Activated CD4-positive, alpha-beta T cell treated with anti-CD3 and anti-CD28 coated beads, Interleukin-2, amount 10 ng/mL, durations not matched to agents 24 days and 14 days (primary cell): Measurements from ENCODE around the gene NBAS. TPM values are rescaled to one million over a fixed set of nuclear protein-coding genes. Genes with fewer than 3 reads are reported as not detected.
"Not testable (repeated sequence)": the region's sequence is repeated elsewhere in the genome, so short reads cannot be mapped to it uniquely, and the experiment has no call there.

Experiments
- DNase-seq: peaks from one replicate; pipeline ENCODE4 v3.0.0; 2022
- H3K27ac Mint-ChIP-seq: one replicate; pipeline ENCODE4 v1.8.0; 2022; ENCODE audit warnings: mild to moderate bottlenecking, mixed read lengths
- H3K27me3 Mint-ChIP-seq: one replicate; pipeline ENCODE4 v1.8.0; 2022; ENCODE audit warnings: mixed read lengths
- H3K36me3 Mint-ChIP-seq: one replicate; pipeline ENCODE4 v1.8.0; 2022; ENCODE audit warnings: low read depth, mild to moderate bottlenecking, mixed read lengths
- H3K4me1 Mint-ChIP-seq: one replicate; pipeline ENCODE4 v1.8.0; 2021; ENCODE audit warnings: mixed read lengths
- H3K4me3 Mint-ChIP-seq: one replicate; pipeline ENCODE4 v1.8.0; 2022; ENCODE audit warnings: mild to moderate bottlenecking, moderate library complexity, mixed read lengths
- H3K9me3 Mint-ChIP-seq: one replicate; pipeline ENCODE4 v1.8.0; 2021; ENCODE audit warnings: mixed read lengths
- intact Hi-C: fragments of 100-400 bp; cut with micrococcal nuclease; formaldehyde crosslinking; loops from one replicate; pipeline ENCODE4 v1.15.1; 2023
- total RNA-seq: library from RNA; stranded (reverse); gene quantifications from 2 replicates; pipeline ENCODE4 v1.2.3, GENCODE V29; 2022

NBAS gene
- total RNA-seq, 1 donor from 2014 or later = 38.5 TPM

- Mint-ChIP-seq H3K27ac (no peak overlapping the region), H3K36me3 (peaks cover 15% of the 10 kb centered on the region), H3K27me3 (no peaks in the 10 kb centered on the region), H3K4me1 (no peaks in the 10 kb centered on the region), H3K9me3 (no peaks in the 10 kb centered on the region), H3K4me3 (no peak overlapping the region)
- intact Hi-C loops = no loop called here
- no peak for DNase-seq
These were observed 153.5 kb downstream of the NBAS start for GRCh38 chr2:15407666-15408065.

- H3K27ac Mint-ChIP-seq, DNase-seq, intact Hi-C loops, H3K4me1 Mint-ChIP-seq, H3K4me3 Mint-ChIP-seq, H3K9me3 Mint-ChIP-seq, H3K27me3 Mint-ChIP-seq: not testable (repeated sequence)
- H3K36me3 Mint-ChIP-seq = peaks cover 14% of the 10 kb centered on the region
These were observed 156.6 kb downstream of the NBAS start for GRCh38 chr2:15404511-15404910.

- intact Hi-C loops = no loop called here
- DNase-seq = no peak
- no peaks in the 10 kb centered on the region for H3K4me1 Mint-ChIP-seq
- no peak overlapping the region for H3K27ac Mint-ChIP-seq
- no peaks in the 10 kb centered on the region for H3K9me3 Mint-ChIP-seq
- H3K4me3 Mint-ChIP-seq = no peak overlapping the region
- H3K36me3 Mint-ChIP-seq = peaks cover 13% of the 10 kb centered on the region
- H3K27me3 Mint-ChIP-seq = no peaks in the 10 kb centered on the region
These were observed 160.8 kb downstream of the NBAS start for GRCh38 chr2:15400240-15400826.

GRCh38 chr2:15399241-15399640 is 161.9 kb downstream of the NBAS start:
- Mint-ChIP-seq H3K9me3 (no peaks in the 10 kb centered on the region), H3K27me3 (no peaks in the 10 kb centered on the region), H3K27ac (no peak overlapping the region), H3K4me1 (no peaks in the 10 kb centered on the region), H3K4me3 (no peak overlapping the region), H3K36me3 (peaks cover 10% of the 10 kb centered on the region)
- no peak for DNase-seq
- intact Hi-C loops = no loop called here

GRCh38 chr2:15391751-15392150 is 169.4 kb downstream of the NBAS start:
- H3K4me1 Mint-ChIP-seq = no peaks in the 10 kb centered on the region
- H3K27me3 Mint-ChIP-seq = no peaks in the 10 kb centered on the region
- intact Hi-C loops = no loop called here
- no peak for DNase-seq
- H3K4me3 Mint-ChIP-seq = no peak overlapping the region
- peaks cover 22% of the 10 kb centered on the region for H3K36me3 Mint-ChIP-seq
- H3K27ac Mint-ChIP-seq = no peak overlapping the region
- H3K9me3 Mint-ChIP-seq = no peaks in the 10 kb centered on the region

- H3K4me1 Mint-ChIP-seq = no peaks in the 10 kb centered on the region
- intact Hi-C loops = no loop called here
- H3K27me3 Mint-ChIP-seq = no peaks in the 10 kb centered on the region
- H3K27ac Mint-ChIP-seq = no peak overlapping the region
- DNase-seq = no peak
- H3K36me3 Mint-ChIP-seq = peaks cover 25% of the 10 kb centered on the region
- H3K4me3 Mint-ChIP-seq = no peak overlapping the region
- no peaks in the 10 kb centered on the region for H3K9me3 Mint-ChIP-seq
These were observed 171.2 kb downstream of the NBAS start for GRCh38 chr2:15389895-15390294.

- Mint-ChIP-seq H3K4me3 (no peak overlapping the region), H3K4me1 (no peaks in the 10 kb centered on the region), H3K9me3 (no peaks in the 10 kb centered on the region), H3K36me3 (peaks cover 25% of the 10 kb centered on the region), H3K27ac (no peak overlapping the region), H3K27me3 (no peaks in the 10 kb centered on the region)
- intact Hi-C loops = no loop called here
- DNase-seq = no peak
These were observed 171.8 kb downstream of the NBAS start for GRCh38 chr2:15389326-15389700.

GRCh38 chr2:15388406-15389325 is 172.5 kb downstream of the NBAS start:
- Mint-ChIP-seq H3K36me3 (peaks cover 22% of the 10 kb centered on the region), H3K9me3 (no peaks in the 10 kb centered on the region), H3K4me1 (no peaks in the 10 kb centered on the region), H3K27ac (no peak overlapping the region), H3K4me3 (no peak overlapping the region), H3K27me3 (no peaks in the 10 kb centered on the region)
- DNase-seq = no peak
- intact Hi-C loops = no loop called here

GRCh38 chr2:15385184-15385583 is 175.9 kb downstream of the NBAS start:
- DNase-seq = no peak
- Mint-ChIP-seq H3K27ac (no peak overlapping the region), H3K27me3 (no peaks in the 10 kb centered on the region), H3K4me3 (no peak overlapping the region), H3K36me3 (peaks cover 21% of the 10 kb centered on the region), H3K9me3 (no peaks in the 10 kb centered on the region), H3K4me1 (no peaks in the 10 kb centered on the region)
- intact Hi-C loops = no loop called here

- no peak for DNase-seq
- no peak overlapping the region for H3K27ac Mint-ChIP-seq
- H3K36me3 Mint-ChIP-seq = peaks cover 21% of the 10 kb centered on the region
- intact Hi-C loops = no loop called here
- no peaks in the 10 kb centered on the region for H3K4me1 Mint-ChIP-seq
- no peaks in the 10 kb centered on the region for H3K9me3 Mint-ChIP-seq
- H3K27me3 Mint-ChIP-seq = no peaks in the 10 kb centered on the region
- no peak overlapping the region for H3K4me3 Mint-ChIP-seq
These were observed 177.3 kb downstream of the NBAS start for GRCh38 chr2:15383695-15384350.

- Mint-ChIP-seq H3K27ac (no peak overlapping the region), H3K4me1 (peaks cover 8% of the 10 kb centered on the region), H3K4me3 (peak overlapping the region; percentile 8), H3K27me3 (no peaks in the 10 kb centered on the region), H3K9me3 (no peaks in the 10 kb centered on the region), H3K36me3 (peaks cover 42% of the 10 kb centered on the region)
- intact Hi-C loops = loop anchor here (5.0 kb wide), 2 partner anchors 184 to 201 kb away; partner anchors contain the start of gene NBAS
- DNase-seq = no peak
These were observed 182.8 kb downstream of the NBAS start for GRCh38 chr2:15378148-15378908.

GRCh38 chr2:15377202-15377601 is 183.9 kb downstream of the NBAS start:
- H3K27ac Mint-ChIP-seq = no peak overlapping the region
- intact Hi-C loops = loop anchor here (5.0 kb wide), 2 partner anchors 185 to 200 kb away; partner anchors contain the start of gene NBAS
- H3K9me3 Mint-ChIP-seq = no peaks in the 10 kb centered on the region
- H3K36me3 Mint-ChIP-seq = peaks cover 37% of the 10 kb centered on the region
- H3K27me3 Mint-ChIP-seq = no peaks in the 10 kb centered on the region
- no peak for DNase-seq
- peaks cover 8% of the 10 kb centered on the region for H3K4me1 Mint-ChIP-seq
- H3K4me3 Mint-ChIP-seq = no peak overlapping the region

- Mint-ChIP-seq H3K4me3 (no peak overlapping the region), H3K9me3 (no peaks in the 10 kb centered on the region), H3K27me3 (no peaks in the 10 kb centered on the region), H3K36me3 (peaks cover 29% of the 10 kb centered on the region), H3K4me1 (peaks cover 1% of the 10 kb centered on the region), H3K27ac (no peak overlapping the region)
- intact Hi-C loops = no loop called here
- no peak for DNase-seq
These were observed 189.1 kb downstream of the NBAS start for GRCh38 chr2:15372019-15372418.
